Glutamatergic neuron (in vitro differentiated cells): ENCODE data around the gene GTPBP6. TPM values are rescaled to one million over a fixed set of nuclear protein-coding genes. Genes with fewer than 3 reads are reported as not detected.

Source experiments
- DNase-seq: peaks from one replicate; pipeline ENCODE4 v3.0.0; 2022
- H3K27ac Mint-ChIP-seq: one replicate; pipeline ENCODE4 v1.8.0; 2020; ENCODE audit warnings: mild to moderate bottlenecking, mixed read lengths, inconsistent platforms; ENCODE audit not compliant: unreplicated experiment
- H3K27me3 Mint-ChIP-seq: one replicate; pipeline ENCODE4 v1.8.0; 2020; ENCODE audit warnings: mild to moderate bottlenecking, moderate library complexity, mixed read lengths, inconsistent platforms; ENCODE audit not compliant: unreplicated experiment
- H3K36me3 Mint-ChIP-seq: one replicate; pipeline ENCODE4 v1.8.0; 2020; ENCODE audit warnings: mild to moderate bottlenecking, mixed read lengths, inconsistent platforms; ENCODE audit not compliant: unreplicated experiment
- H3K4me1 Mint-ChIP-seq: one replicate; pipeline ENCODE4 v1.8.0; 2020; ENCODE audit warnings: mild to moderate bottlenecking, low read depth, mixed read lengths, inconsistent platforms; ENCODE audit not compliant: unreplicated experiment
- H3K4me3 Mint-ChIP-seq: one replicate; pipeline ENCODE4 v1.8.0; 2020; ENCODE audit warnings: mild to moderate bottlenecking, mixed read lengths, inconsistent platforms; ENCODE audit not compliant: unreplicated experiment
- H3K9me3 Mint-ChIP-seq: one replicate; pipeline ENCODE4 v1.8.0; 2020; ENCODE audit warnings: mild to moderate bottlenecking, moderate library complexity, mixed read lengths, inconsistent platforms; ENCODE audit not compliant: unreplicated experiment
- total RNA-seq: library from RNA; stranded (reverse); fragmentation: NEBNext Ultra II Directional; extraction: Animal tissue kit (Norgen Biotek cat#: 25700); gene quantifications from one replicate; pipeline ENCODE4 v1.2.1, GENCODE V29; 2021; ENCODE audit not compliant: unreplicated experiment
- TF ChIP-seq, protein P1 (sequence below): fragments of 200-600 bp; sonication (generic); IDR thresholded peaks from one replicate; pipeline ENCODE4 v1.5.0; 2021; ENCODE audit not compliant: partially characterized antibody, unreplicated experiment

Gene GTPBP6
- total RNA-seq, 1 donor from 2014 or later = 52.3 TPM

- no peak overlapping the region for H3K4me3 Mint-ChIP-seq
- H3K9me3 Mint-ChIP-seq = peaks cover 15% of the 10 kb centered on the region
- no peaks in the 10 kb centered on the region for H3K36me3 Mint-ChIP-seq
- peak; percentile 81 for DNase-seq
- TF ChIP-seq, protein P1, sequence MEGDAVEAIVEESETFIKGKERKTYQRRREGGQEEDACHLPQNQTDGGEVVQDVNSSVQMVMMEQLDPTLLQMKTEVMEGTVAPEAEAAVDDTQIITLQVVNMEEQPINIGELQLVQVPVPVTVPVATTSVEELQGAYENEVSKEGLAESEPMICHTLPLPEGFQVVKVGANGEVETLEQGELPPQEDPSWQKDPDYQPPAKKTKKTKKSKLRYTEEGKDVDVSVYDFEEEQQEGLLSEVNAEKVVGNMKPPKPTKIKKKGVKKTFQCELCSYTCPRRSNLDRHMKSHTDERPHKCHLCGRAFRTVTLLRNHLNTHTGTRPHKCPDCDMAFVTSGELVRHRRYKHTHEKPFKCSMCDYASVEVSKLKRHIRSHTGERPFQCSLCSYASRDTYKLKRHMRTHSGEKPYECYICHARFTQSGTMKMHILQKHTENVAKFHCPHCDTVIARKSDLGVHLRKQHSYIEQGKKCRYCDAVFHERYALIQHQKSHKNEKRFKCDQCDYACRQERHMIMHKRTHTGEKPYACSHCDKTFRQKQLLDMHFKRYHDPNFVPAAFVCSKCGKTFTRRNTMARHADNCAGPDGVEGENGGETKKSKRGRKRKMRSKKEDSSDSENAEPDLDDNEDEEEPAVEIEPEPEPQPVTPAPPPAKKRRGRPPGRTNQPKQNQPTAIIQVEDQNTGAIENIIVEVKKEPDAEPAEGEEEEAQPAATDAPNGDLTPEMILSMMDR = no peak
- H3K27ac Mint-ChIP-seq = peak overlapping the region; percentile 87
- H3K27me3 Mint-ChIP-seq = peaks cover 23% of the 10 kb centered on the region
- H3K4me1 Mint-ChIP-seq = peaks cover 6% of the 10 kb centered on the region
Observed at GRCh38 chrX:323721-324628, 5.4 kb upstream of the GTPBP6 start.

DNA sequence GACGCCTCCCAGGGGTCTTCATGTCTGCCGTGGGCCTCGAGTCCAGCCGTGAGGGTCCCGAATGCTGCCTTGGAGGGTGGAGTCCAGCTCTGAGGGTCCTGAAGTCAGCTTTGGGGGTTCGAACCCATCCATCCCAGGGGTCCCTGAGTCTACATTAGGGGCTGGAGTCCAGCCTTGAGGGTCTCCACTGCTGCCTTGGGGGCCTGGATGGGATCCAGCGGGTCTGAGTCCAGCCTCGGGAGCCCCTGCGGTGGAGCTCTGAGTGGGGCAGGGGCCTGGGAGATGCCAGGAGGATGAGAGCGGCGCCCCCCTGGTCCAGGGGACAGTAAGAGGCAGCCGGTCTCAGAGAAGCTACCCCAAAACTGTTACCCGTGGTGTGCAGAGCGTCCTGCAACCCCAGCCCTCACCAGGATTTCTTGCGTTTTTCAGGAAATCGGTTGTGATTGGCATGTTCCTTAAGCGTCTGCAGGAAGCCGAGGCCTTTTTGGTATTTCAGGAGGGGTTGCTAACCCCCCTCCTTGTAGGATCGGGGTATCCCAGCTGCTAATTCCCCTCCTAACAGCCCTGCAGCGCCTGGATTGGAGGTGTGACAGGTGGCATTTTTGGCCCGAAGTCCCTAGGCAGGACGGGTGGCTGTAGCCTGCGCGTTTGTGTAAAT lies 1.7 kb upstream of the GTPBP6 start:
- TF ChIP-seq, protein P1 = no peak

DNA sequence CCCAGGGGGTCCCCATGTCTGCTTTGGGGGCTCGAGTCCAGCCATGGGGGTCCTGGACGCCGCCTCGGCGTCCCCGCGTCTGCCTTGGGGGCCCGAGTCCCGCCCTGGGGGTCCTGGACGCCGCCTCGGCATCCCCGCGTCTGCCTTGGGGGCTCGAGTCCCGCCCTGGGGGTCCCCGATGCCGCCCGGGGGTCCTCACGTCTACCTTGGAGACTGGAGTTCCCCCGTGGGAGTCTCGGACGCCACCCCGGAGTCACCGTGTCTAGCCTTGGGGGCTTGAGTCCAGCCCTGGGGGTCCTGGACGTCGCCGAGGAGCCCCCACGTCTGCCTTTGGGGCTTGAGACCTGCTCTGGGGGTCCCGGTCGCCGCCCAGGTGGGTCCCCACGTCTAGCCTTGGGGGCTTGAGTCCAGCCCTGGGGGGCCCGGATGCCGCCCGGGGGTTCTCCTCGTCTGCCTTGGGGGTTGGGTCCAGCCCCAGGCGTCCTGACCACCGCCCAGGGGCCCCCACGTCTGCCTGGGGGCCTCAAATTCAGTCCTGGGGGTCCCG lies 1.1 kb upstream of the GTPBP6 start:
- peak overlapping the region; percentile 92 for H3K4me3 Mint-ChIP-seq
- no peaks in the 10 kb centered on the region for H3K36me3 Mint-ChIP-seq
- peaks cover 21% of the 10 kb centered on the region for H3K9me3 Mint-ChIP-seq
- H3K27me3 Mint-ChIP-seq = peaks cover 22% of the 10 kb centered on the region
- TF ChIP-seq, protein P1 = no peak
- peaks cover 4% of the 10 kb centered on the region for H3K4me1 Mint-ChIP-seq
- peak; percentile 38 for DNase-seq
- H3K27ac Mint-ChIP-seq = peak overlapping the region; percentile 90

More for the DNA sequence above, 1.7 kb upstream of the GTPBP6 start:
- Mint-ChIP-seq H3K27me3 (peaks cover 22% of the 10 kb centered on the region), H3K4me3 (peak overlapping the region; percentile 92), H3K4me1 (peaks cover 6% of the 10 kb centered on the region), H3K36me3 (no peaks in the 10 kb centered on the region), H3K27ac (peak overlapping the region; percentile 90), H3K9me3 (peaks cover 21% of the 10 kb centered on the region)
- DNase-seq = peak; percentile 35

GRCh38 chrX:318068-318738 lies 393 bp downstream of the GTPBP6 start:
- H3K36me3 Mint-ChIP-seq = peaks cover 5% of the 10 kb centered on the region
- H3K4me3 Mint-ChIP-seq = peak overlapping the region; percentile 89
- DNase-seq = peak; percentile 97
- peaks cover 15% of the 10 kb centered on the region for H3K9me3 Mint-ChIP-seq
- H3K4me1 Mint-ChIP-seq = peaks cover 1% of the 10 kb centered on the region
- TF ChIP-seq, protein P1 = no peak
- peak overlapping the region; percentile 91 for H3K27ac Mint-ChIP-seq
- H3K27me3 Mint-ChIP-seq = peaks cover 14% of the 10 kb centered on the region
